GM18505 (cell line): Measurements from ENCODE around the gene ERC2.

ENCODE experiments used
- ATAC-seq: cut with Tn5 transposase; IDR thresholded peaks from one replicate; pipeline ENCODE4 v1.9.1; 2021; ENCODE audit not compliant: unreplicated experiment
- POLR2A ChIP-seq: IDR thresholded peaks from 4 replicates; pipeline ENCODE4 v1.6.1; 2011; ENCODE audit warnings: borderline replicate concordance; ENCODE audit not compliant: insufficient read depth, insufficient read length; ENCODE audit errors: extremely low read depth

ERC2 gene

DNA sequence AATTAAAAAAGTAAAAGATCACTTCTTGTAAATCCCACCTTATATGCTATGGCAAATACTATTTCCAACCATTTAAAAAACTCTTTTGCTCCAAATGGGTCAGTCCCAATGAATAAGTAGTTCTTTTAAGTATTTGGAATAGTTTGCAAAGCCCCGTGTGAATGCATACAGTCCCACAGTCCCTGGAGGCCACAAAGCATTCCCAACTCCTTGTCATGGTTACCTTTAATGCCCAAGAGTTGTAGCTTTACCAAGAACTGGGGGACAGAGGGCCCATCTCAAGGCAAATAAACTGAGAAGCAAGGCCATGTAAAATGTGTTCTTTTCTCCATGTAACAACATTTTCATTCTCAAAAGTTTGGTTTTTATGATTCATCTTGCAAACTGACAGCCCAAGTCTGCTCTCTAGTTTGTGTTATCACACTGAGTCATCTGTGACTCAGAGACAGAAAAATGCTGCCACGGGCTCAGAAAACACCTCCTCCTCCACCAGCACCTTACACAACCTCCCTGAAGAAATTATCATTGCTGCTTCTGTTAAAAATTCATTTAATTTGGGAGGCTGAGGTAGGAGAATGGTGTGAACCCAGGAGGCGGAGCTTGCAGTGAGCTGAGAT lies 336.2 kb downstream of the ERC2 start:
- TF ChIP-seq POLR2A = no peak
- ATAC-seq = no peak

DNA sequence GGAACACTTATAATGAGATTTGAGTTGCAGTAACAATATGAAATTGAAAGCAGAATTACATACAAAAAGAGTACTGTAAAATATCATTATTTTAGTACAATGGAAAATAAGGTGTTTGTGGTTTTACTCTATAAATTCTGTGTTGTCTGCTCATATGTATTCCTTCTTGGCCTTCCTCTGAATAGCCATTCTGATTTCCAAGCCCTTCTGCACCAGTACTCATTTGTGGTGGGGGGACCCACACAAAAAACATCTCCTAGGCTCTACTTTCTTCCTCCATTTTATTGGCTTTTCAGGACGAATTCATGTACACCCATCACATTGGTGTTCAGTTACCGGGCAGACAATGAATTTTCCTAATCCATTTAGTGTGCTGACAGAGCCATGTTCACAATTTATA lies 338.2 kb downstream of the ERC2 start:
- ATAC-seq = no peak
- TF ChIP-seq POLR2A = no peak

DNA sequence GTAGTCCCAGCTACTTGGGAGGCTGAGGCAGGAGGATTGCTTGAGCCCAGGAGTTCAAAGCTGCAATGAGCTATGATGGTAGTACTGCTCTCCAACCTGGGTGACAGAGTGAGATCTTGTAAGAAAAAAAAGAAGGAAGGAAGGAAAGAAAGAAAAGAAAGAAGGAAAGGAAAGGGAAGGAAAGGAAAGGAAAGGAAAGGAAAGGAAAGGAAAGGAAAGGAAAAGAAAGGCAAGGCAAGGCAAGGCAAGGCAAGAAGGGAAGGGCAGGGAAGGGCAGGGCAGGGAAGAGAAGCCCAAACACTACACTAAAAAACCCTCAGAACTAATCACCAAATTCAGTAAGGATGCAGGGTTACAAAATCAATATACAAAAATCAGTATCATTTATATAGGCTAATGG lies 341.6 kb downstream of the ERC2 start:
- no peak for ATAC-seq

DNA sequence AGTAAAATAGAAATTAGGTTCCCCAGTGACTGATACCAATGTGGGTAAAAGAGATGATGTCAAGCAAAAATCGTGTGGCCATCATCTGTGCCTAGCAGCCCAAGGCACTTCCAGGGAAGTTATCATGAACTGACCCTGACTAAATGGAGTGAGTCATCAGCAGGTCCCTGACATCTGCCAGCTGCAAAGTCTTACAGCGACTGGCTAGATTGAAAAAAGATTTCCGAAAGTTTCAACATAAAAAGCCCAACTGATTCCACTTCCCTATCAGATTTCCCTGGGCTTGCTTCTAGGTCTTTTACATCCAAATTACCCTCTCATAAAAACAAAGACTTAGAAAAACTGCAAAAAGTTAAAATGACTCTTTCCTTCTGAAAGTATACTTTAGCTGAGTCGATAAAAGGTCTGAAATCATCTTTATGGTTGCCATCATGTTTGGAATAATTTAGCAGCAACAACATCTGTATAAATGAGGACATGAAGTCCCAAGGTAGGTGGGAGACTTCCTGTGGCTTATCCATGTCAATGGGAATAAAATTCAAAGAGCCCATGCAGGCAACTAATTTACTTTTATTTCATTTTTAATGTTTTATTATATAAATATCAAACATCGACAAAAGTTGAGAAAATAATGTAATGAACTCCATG lies 342.8 kb downstream of the ERC2 start:
- TF ChIP-seq POLR2A = no peak
- no peak for ATAC-seq

More for the DNA sequence above, 341.6 kb downstream of the ERC2 start:
- no peak for TF ChIP-seq POLR2A

DNA sequence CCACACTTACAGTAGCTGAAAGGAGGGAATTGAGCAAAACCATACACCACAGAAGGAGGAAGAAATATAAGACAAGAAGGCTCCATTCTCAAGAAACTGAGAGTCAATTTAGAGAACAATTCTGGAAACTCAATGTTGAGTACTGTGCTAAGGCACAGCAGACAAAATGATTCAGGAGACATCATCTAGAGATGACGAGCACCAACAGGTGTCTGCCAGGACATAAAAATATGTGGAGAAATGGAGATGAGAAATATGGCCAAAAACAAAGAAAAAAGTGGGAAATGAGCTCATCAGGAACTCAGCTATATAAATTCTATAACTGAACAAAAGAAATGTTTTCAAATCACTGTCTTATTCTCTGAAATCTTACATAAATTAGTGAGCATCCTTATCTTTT lies 343.7 kb downstream of the ERC2 start:
- ATAC-seq = no peak

DNA sequence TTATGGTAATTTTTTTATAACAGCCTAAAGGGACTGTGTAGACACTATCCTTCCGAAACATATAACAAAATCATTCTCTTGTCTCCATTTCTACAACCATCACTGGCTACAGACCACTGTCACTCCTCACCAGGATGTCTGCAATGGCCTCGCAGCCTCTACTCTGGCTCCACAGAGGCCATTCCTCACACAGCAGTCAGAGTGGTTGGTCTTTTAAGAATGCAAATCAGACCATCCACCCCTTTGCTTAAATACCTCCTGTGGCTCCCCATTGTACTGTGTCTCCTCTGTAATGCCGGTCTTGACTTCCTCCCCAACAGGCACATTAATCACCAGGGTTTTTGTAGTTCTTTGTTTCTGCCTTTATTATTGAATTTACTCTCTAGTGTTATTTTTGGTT lies 344.8 kb downstream of the ERC2 start:
- ATAC-seq = no peak
- TF ChIP-seq POLR2A = no peak

More for the DNA sequence above, 343.7 kb downstream of the ERC2 start:
- no peak for TF ChIP-seq POLR2A

DNA sequence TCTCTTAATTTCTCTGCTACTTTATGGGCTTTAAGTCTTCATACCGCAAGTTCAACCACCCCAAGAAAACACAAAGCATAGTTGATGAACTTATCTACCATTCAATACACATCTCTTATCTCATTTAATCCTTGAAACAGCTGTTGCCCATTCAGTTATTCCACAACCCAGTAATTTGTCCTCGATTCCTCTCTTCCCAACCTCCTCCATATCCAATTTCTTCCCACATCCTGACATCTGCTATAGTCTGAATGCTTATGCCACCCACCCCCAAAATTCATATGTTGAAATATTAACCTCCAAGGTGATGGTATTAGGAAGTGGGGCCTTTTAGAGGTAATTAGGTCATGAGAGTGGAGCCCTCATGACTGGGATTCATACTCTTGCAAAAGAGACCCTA lies 345.4 kb downstream of the ERC2 start:
- no peak for TF ChIP-seq POLR2A
- no peak for ATAC-seq

DNA sequence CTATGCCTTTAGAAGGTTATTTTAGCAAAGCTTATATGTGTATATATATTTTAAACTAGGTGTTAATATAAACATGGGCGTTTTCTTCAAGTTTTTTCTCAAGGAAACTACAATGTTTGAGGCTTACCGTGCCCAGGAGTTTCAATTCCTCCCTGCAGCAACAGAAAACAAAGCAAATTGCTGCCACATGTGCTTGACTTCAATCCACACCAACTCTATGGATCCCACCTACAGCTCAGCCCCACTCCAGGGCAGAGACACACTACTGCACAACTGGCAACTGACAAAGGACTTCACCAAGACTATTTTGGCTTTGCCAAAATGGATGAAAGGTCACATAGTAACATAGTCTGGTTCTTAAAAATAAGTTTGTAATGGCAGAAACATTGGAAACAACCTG lies 346.6 kb downstream of the ERC2 start:
- no peak for ATAC-seq
- TF ChIP-seq POLR2A = no peak

DNA sequence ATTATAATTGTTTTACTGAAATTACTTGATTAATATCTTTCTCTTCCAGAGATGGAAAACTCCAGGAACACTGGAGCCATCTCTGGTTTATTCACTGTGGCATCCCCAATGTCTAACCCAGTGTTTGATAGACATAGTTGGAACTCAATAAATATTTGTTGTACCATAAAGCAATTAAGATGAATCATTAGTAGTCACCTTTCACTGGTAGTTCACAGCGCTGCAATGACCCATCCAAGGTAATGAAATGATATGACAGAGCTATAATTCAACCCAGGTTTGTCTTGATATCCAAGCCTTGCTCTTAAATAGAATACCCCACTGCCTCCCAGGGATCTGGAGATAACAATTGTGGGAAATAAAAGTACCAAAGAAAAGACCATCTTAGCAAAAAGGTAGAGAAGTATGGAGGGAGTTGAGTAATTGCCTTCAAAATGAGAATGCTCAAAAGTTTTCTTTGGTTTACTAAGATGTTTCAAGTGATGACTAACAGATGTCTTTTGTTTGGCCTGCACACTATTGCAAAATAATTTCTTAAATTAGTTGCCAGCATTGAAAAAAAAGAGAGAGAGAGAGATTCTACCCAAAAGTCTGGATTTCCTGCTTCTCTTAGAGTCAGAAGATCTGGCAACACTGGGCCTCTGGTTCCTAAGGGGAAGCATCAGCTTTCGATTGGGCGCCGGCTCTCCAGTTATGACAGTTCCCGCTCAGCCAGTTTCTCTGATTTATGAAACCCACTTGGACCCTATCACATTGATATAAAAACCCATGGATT lies 348.5 kb downstream of the ERC2 start:
- no peak for ATAC-seq
- no peak for TF ChIP-seq POLR2A

DNA sequence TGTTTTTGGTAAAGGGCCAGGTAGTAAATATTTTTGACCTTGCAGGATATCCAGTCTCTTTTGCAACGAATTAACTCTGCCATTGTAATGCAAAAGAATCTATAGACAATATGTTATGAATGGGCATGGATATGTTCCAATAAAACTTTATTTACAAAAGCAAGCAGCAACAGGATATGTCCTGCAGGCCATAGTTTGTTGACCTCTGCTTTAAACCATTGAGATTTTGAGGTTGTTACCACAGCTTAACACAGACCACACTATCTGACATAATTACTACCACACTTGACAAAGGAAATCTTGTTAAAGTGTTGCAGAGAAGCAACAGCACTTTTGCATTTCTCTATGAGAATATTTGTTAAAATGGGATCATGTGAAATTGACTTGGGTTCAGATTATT lies 349.3 kb downstream of the ERC2 start:
- no peak for ATAC-seq
- TF ChIP-seq POLR2A = no peak

DNA sequence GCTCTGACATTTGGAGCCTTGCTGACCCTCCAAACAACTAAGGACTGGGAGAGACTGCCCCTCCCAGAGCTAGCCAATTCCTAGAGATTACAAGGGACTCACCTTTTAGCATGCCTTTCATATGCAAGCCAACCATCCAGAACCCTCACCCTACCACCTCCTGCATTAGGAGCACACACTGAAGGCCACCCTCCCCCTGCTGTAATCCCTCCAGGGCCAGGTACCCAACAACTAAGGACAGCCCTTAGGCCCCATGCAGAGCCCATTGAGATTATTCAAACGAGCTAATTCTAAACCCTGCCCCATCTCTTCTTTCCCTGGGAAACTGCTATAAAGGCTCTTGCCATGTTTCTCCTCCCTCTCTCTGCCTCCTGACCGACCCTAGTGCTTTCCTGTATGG lies 352.6 kb downstream of the ERC2 start:
- TF ChIP-seq POLR2A = no peak
- no peak for ATAC-seq

DNA sequence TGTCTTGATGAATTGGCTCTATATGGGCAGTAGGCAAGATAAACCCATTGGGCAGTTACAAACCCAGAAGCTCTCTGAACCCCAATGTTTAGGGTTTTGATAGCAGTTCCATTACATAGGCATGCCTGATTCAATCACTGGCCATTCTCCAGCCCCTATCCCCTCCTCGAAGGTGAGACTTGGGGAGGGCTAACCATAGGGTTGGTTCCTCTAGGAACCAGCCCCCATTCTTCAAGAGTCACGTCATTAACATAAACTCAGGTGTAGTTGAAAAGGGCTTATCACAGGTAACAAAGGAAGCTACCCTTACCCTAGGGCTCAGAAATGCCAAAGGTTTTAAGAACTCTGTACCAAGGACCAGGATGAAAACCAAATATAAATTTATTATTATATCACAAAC lies 353.1 kb downstream of the ERC2 start:
- no peak for TF ChIP-seq POLR2A
- ATAC-seq = no peak

DNA sequence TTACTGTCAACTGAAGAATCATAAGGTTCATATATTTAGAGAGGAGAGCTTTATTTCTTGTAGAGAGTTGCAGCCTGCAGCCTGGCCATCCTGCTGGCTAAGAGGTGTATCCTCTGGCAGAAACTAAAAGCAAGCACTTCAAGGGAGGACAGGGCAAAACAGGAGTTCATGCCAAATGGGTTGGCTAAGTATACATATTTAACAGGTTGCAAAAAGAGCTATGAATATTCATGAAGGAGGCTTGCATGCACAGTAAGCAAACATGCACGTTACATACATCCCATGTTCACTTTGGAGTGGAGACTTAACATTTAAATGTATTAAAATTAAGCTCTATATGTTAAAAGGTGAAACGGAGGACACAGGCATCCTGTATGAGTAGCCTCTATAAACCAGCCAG lies 354.4 kb downstream of the ERC2 start:
- ATAC-seq = no peak
- no peak for TF ChIP-seq POLR2A

DNA sequence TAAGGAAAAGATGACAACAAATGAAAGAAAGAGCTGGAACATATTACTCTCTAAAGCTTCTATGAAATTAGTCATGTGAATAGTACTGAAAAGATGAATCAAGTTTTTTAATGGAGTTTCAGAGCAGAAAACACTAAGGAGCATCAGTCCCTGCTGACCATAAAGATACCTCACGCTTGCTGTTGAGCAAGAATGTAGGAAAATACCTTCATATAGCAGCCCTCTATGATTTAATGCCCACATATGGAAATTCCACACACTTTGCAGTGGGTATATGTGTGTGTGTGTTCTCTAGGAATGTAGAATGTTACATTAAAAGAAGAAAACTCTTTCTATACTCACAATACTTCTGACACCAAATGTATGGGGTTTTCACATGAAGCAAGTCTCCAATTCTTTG lies 355.0 kb downstream of the ERC2 start:
- TF ChIP-seq POLR2A = no peak
- no peak for ATAC-seq
